MM.1S (cell line): ENCODE data around the gene RIC1.

Source experiments
- DNase-seq: peaks from one replicate; pipeline ENCODE4 v3.0.0-alpha.2; 2015
- H2AFZ ChIP-seq: fragments of 300-600 bp; sonication (generic); 2 replicates; pipeline ENCODE4 v1.6.0; 2016; ENCODE audit warnings: antibody characterized with exemption, low read length
- H3F3A ChIP-seq: fragments of 300-600 bp; sonication (generic); 2 replicates; pipeline ENCODE4 v1.6.1; 2016; ENCODE audit warnings: mild to moderate bottlenecking, antibody characterized with exemption, low read length, moderate library complexity, mixed read lengths; ENCODE audit not compliant: insufficient read depth
- H3K27ac ChIP-seq: fragments of 300-600 bp; sonication (generic); 2 replicates; pipeline ENCODE4 v1.5.1; 2016; ENCODE audit warnings: mild to moderate bottlenecking, low read length
- H3K27me3 ChIP-seq: fragments of 300-600 bp; sonication (generic); replicated peaks from 2 replicates; pipeline ENCODE4 v1.6.0; 2016; ENCODE audit warnings: low read length; ENCODE audit not compliant: insufficient read depth
- H3K36me3 ChIP-seq: fragments of 300-600 bp; sonication (generic); replicated peaks from 2 replicates; pipeline ENCODE4 v1.6.1; 2016; ENCODE audit warnings: mild to moderate bottlenecking, low read length, mixed read lengths; ENCODE audit not compliant: insufficient read depth
- H3K4me1 ChIP-seq: fragments of 300-600 bp; sonication (generic); 2 replicates; pipeline ENCODE4 v1.6.1; 2016; ENCODE audit warnings: low read length, mixed read lengths
- H3K4me2 ChIP-seq: fragments of 300-600 bp; sonication (generic); 2 replicates; pipeline ENCODE4 v1.6.0; 2016; ENCODE audit warnings: low read depth, low read length
- H3K4me3 ChIP-seq: fragments of 300-600 bp; sonication (generic); 2 replicates; pipeline ENCODE4 v1.5.1; 2016; ENCODE audit warnings: low read length, mixed read lengths
- H3K79me2 ChIP-seq: fragments of 300-600 bp; sonication (generic); 2 replicates; pipeline ENCODE4 v1.6.1; 2016; ENCODE audit warnings: mixed run types, low read length, mixed read lengths
- H3K9ac ChIP-seq: fragments of 300-600 bp; sonication (generic); 2 replicates; pipeline ENCODE4 v1.6.1; 2016; ENCODE audit warnings: low read length, mixed read lengths
- H3K9me2 ChIP-seq: fragments of 300-600 bp; sonication (generic); replicated peaks from 2 replicates; pipeline ENCODE4 v1.6.1; 2016; ENCODE audit warnings: mild to moderate bottlenecking, low read length, mixed read lengths; ENCODE audit not compliant: insufficient read depth
- H3K9me3 ChIP-seq: fragments of 300-600 bp; sonication (generic); replicated peaks from 2 replicates; pipeline ENCODE4 v1.6.1; 2016; ENCODE audit warnings: mild to moderate bottlenecking, low read length, mixed read lengths; ENCODE audit not compliant: insufficient read depth
- H4K20me1 ChIP-seq: fragments of 300-600 bp; sonication (generic); 2 replicates; pipeline ENCODE4 v1.6.1; 2016; ENCODE audit warnings: mild to moderate bottlenecking, low read length, moderate library complexity, mixed read lengths; ENCODE audit not compliant: insufficient read depth
- CTCF ChIP-seq: fragments of 300-600 bp; sonication (generic); IDR thresholded peaks from 2 replicates; pipeline ENCODE4 v1.5.1; 2016; ENCODE audit warnings: antibody characterized with exemption, low read length, mixed read lengths
- EZH2 ChIP-seq: fragments of 300-600 bp; sonication (generic); optimal IDR thresholded peaks from 2 replicates; pipeline ENCODE3; 2017; ENCODE audit warnings: low read depth, mild to moderate bottlenecking, antibody characterized with exemption, low read length, mixed read lengths
- EZH2phosphoT487 ChIP-seq: fragments of 300-600 bp; sonication (generic); IDR thresholded peaks from 2 replicates; pipeline ENCODE4 v1.6.1; 2018; ENCODE audit warnings: antibody characterized with exemption, low read length

The RIC1 gene

DNA sequence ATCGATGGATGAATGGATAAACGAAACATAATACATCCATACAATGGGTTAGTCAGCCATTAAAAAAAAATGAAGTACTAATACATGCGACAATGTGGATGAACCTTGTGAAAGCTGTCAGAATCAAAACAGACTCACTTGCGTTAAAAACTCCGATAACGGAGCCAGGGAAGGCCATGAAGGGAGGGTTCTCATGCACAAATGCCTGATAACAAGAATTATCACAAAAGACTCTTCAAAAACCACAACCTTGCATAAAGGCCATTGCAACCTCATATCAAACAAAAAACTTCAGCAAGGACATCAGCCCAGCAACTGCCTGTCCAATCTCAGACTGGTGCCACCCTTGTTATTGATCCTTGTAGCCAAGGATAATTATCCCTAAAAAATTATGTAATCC lies 190.3 kb downstream of the RIC1 start:
- Histone ChIP-seq H3K36me3 (peaks cover 4% of the 10 kb centered on the region; the same call in 1 of the 2 replicates), H3K9me2 (no peaks in the 10 kb centered on the region), H3K9me3 (no peaks in the 10 kb centered on the region), H3K79me2 (peaks cover 8% of the 10 kb centered on the region; the same call in 1 of the 2 replicates), H3K9ac (no peak overlapping the region), H3K27me3 (no peaks in the 10 kb centered on the region), H3K27ac (no peak overlapping the region), H3K4me3 (no peak overlapping the region), H2AFZ (no peak overlapping the region), H4K20me1 (no peaks in the 10 kb centered on the region; the same call in 1 of the 2 replicates), H3K4me2 (no peak overlapping the region), H3K4me1 (no peaks in the 10 kb centered on the region), H3F3A (no peaks in the 10 kb centered on the region)
- DNase-seq: no peak
- TF ChIP-seq EZH2phosphoT487: no peak
- no peak for TF ChIP-seq EZH2
- TF ChIP-seq CTCF: no peak

DNA sequence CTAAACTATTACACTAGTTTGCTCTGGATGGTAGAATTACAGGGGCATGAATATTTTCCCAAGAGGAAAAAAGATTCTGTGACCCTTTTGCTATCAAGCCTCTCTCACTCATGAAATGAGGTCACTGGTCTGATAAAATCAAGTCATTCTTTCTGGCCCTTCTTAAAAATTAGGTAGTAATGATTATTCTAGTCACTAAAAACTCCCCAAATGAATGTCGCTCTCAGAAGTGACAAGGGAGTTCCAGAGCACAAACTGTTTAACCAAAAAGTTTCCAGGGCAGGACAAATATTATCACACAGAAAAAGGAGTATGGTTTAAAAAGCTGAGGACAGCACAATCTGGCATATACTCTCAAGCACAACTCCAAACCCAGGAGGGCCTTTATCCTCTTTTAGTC lies 191.5 kb downstream of the RIC1 start:
- no peak overlapping the region for H3K4me3 ChIP-seq
- no peaks in the 10 kb centered on the region for H3K9me3 ChIP-seq

DNA sequence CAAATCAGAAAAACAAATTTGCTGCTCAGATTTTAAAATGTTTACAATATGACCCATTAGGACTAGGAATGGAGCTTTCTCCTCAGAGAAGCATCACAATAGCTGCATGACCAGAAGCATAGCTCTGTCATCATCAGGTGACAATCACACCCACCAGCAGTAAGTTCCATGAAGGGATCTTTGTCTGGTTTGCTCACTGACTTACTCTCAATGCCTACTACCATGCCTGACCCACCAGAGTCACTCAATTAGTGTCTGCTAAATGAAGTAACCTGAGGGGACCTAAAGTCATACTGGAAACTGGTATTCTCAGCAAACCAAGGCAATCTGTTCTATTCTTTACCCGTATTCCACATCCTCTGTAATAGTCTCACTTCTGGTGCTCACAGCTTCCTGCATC lies 196.3 kb downstream of the RIC1 start:
- peaks cover 4% of the 10 kb centered on the region; the same call in 1 of the 2 replicates for H3K36me3 ChIP-seq
- no peak overlapping the region for H3K9ac ChIP-seq
- H3K9me3 ChIP-seq: no peaks in the 10 kb centered on the region
- TF ChIP-seq EZH2phosphoT487: no peak
- TF ChIP-seq CTCF: no peak
- TF ChIP-seq EZH2: no peak
- no peaks in the 10 kb centered on the region for H4K20me1 ChIP-seq
- H3K79me2 ChIP-seq: peaks cover 28% of the 10 kb centered on the region
- H3K4me1 ChIP-seq: no peaks in the 10 kb centered on the region
- DNase-seq: no peak
- no peaks in the 10 kb centered on the region for H3F3A ChIP-seq
- H3K27me3 ChIP-seq: no peaks in the 10 kb centered on the region
- no peaks in the 10 kb centered on the region for H3K9me2 ChIP-seq
- no peak overlapping the region for H3K4me2 ChIP-seq
- H2AFZ ChIP-seq: no peak overlapping the region
- no peak overlapping the region for H3K4me3 ChIP-seq
- no peak overlapping the region for H3K27ac ChIP-seq

More for the DNA sequence above, 191.5 kb downstream of the RIC1 start:
- Histone ChIP-seq H3F3A (no peaks in the 10 kb centered on the region), H3K4me2 (no peak overlapping the region), H3K4me1 (no peaks in the 10 kb centered on the region), H3K9me2 (no peaks in the 10 kb centered on the region), H2AFZ (no peak overlapping the region), H3K27ac (no peak overlapping the region), H3K9ac (no peak overlapping the region), H3K27me3 (no peaks in the 10 kb centered on the region), H3K36me3 (peaks cover 4% of the 10 kb centered on the region; the same call in 1 of the 2 replicates), H3K79me2 (peaks cover 14% of the 10 kb centered on the region), H4K20me1 (no peaks in the 10 kb centered on the region)
- no peak for DNase-seq
- TF ChIP-seq CTCF: no peak
- no peak for TF ChIP-seq EZH2phosphoT487
- no peak for TF ChIP-seq EZH2
